K562 (cell line): ENCODE measurements around the gene IRAK2. TPM values are rescaled to one million over a fixed set of nuclear protein-coding genes. Genes with fewer than 3 reads are reported as not detected.

Experiments
- ARID3B ChIP-seq: fragments of 250-450 bp; sonication (Bioruptor Pico); IDR thresholded peaks from 2 replicates; pipeline ENCODE4 v1.4.0; 2020; ENCODE audit warnings: borderline replicate concordance
- BRF1 ChIP-seq: IDR thresholded peaks from 3 replicates; pipeline ENCODE4 v1.6.1; 2011; ENCODE audit warnings: borderline replicate concordance, mild to moderate bottlenecking; ENCODE audit not compliant: insufficient read length; ENCODE audit errors: extremely low read depth
- EP400 ChIP-seq: fragments of 450-650 bp; IDR thresholded peaks from 2 replicates; pipeline ENCODE4 v1.6.1; 2017; ENCODE audit warnings: antibody characterized with exemption, mild to moderate bottlenecking, moderate library complexity
- ESRRA ChIP-seq: fragments of 450-650 bp; IDR thresholded peaks from 2 replicates; pipeline ENCODE4 v1.6.1; 2014; ENCODE audit warnings: low read depth, mild to moderate bottlenecking, moderate library complexity, borderline replicate concordance
- ETV5 ChIP-seq: sonication (generic); formaldehyde crosslinking; IDR thresholded peaks from 2 replicates; pipeline ENCODE4 v1.4.0; 2020; ENCODE audit warnings: low read depth, mild to moderate bottlenecking, missing genetic modification reagents
- HMBOX1 ChIP-seq: sonication (generic); IDR thresholded peaks from 2 replicates; pipeline ENCODE4 v1.6.1; 2016
- IRF2 ChIP-seq: sonication (generic); formaldehyde crosslinking; IDR thresholded peaks from 2 replicates; pipeline ENCODE4 v1.8.1; 2022; ENCODE audit warnings: mild to moderate bottlenecking, missing genetic modification reagents
- KAT7 ChIP-seq: sonication (generic); formaldehyde crosslinking; IDR thresholded peaks from 2 replicates; pipeline ENCODE4 v1.8.0; 2022; ENCODE audit warnings: missing genetic modification reagents, mild to moderate bottlenecking, borderline replicate concordance
- MAFG ChIP-seq: fragments of 450-650 bp; conservative IDR thresholded peaks from 2 replicates; pipeline ENCODE4 v1.6.1; 2016; ENCODE audit warnings: missing genetic modification characterization, missing compliant biosample characterization
- MYC ChIP-seq, 2 experiments: fragments of 250-450 bp in 1 of 2; sonication (Bioruptor Pico) in 1 of 2; IDR thresholded peaks; 2 replicates each; pipeline versions ENCODE4 v1.5.1 to v1.6.1; 2012 to 2021; ENCODE audit warnings: low read depth in 2 of 2, borderline replicate concordance in 1 of 2, improper control_type of control experiment in 1 of 2, low read length in 1 of 2, mild to moderate bottlenecking in 1 of 2, moderate library complexity in 1 of 2
- NFIC ChIP-seq: fragments of 450-650 bp; IDR thresholded peaks from 2 replicates; pipeline ENCODE4 v1.6.1; 2017; ENCODE audit warnings: mild to moderate bottlenecking, inconsistent platforms
- NR2C1 ChIP-seq, 2 experiments: fragments of 450-650 bp; IDR thresholded peaks; 2 replicates each; pipeline ENCODE4 v1.6.1; 2017; ENCODE audit warnings: mild to moderate bottlenecking in 2 of 2, antibody characterized with exemption in 1 of 2, inconsistent platforms in 1 of 2, missing compliant biosample characterization in 1 of 2, missing genetic modification characterization in 1 of 2
- RBBP5 ChIP-seq: fragments of 200-600 bp; sonication (generic); IDR thresholded peaks from 2 replicates; pipeline ENCODE4 v1.6.1; 2012; ENCODE audit warnings: borderline replicate concordance, mild to moderate bottlenecking, low read length, control low read depth, inconsistent platforms; ENCODE audit not compliant: insufficient read depth, poor library complexity, severe bottlenecking
- SIN3A ChIP-seq, 2 experiments: fragments of 150-350 bp in 1 of 2; IDR thresholded peaks; 2 replicates each; pipeline ENCODE4 v1.6.1; 2011 to 2016; ENCODE audit warnings: borderline replicate concordance in 2 of 2, low read depth in 2 of 2, low read length in 2 of 2, mild to moderate bottlenecking in 2 of 2, moderate library complexity in 2 of 2; ENCODE audit not compliant: control insufficient read depth in 1 of 2
- SRSF9 ChIP-seq: fragments of 200-400 bp; formaldehyde crosslinking; IDR thresholded peaks from 2 replicates; pipeline ENCODE4 v1.6.1; 2017; ENCODE audit warnings: low read depth, low read length, borderline replicate concordance
- TEAD4 ChIP-seq, 2 experiments: sonication (generic) in 1 of 2; formaldehyde crosslinking in 1 of 2; IDR thresholded peaks; 2 replicates each; pipeline versions ENCODE4 v1.6.1 to v1.8.0; 2012 to 2022; ENCODE audit warnings: borderline replicate concordance in 1 of 2, inconsistent platforms in 1 of 2, low read length in 1 of 2, mild to moderate bottlenecking in 1 of 2, missing genetic modification reagents in 1 of 2
- ZBTB11 ChIP-seq, 3 experiments: fragments of 200-800 bp in 1 of 3; fragments of 250-450 bp in 1 of 3; fragments of 450-650 bp in 1 of 3; sonication (Bioruptor Pico) in 1 of 3; sonication (Bioruptor generic) in 1 of 3; formaldehyde crosslinking in 1 of 3; IDR thresholded peaks; 2 replicates each; pipeline versions ENCODE4 v1.6.1 to v1.8.0; 2016 to 2022; ENCODE audit warnings: mild to moderate bottlenecking in 2 of 3, missing genetic modification characterization in 2 of 3, missing compliant biosample characterization in 1 of 3, moderate library complexity in 1 of 3
- ZNF57 ChIP-seq: fragments of 450-650 bp; formaldehyde crosslinking; IDR thresholded peaks from 2 replicates; pipeline ENCODE4 v1.4.0; 2020; ENCODE audit warnings: mild to moderate bottlenecking, moderate library complexity
- polyA plus RNA-seq, 8 experiments: library from polyadenylated mRNA; depleted of rRNA in 4 of 8; stranded (reverse) in 5 of 8; unstranded in 3 of 8; fragments of >200 nt; fragmentation: Nextera tagmentation in 2 of 8; fragmentation: Illumina TruSeq in 1 of 8; extraction: Ambion mirVana in 2 of 8; extraction: Trizol in 1 of 8; gene quantifications; 2 replicates each; pipeline versions ENCODE4 v1.2.1 to v1.2.3, GENCODE V29; 2011 to 2014; ENCODE audit warnings: inconsistent platforms in 1 of 8, missing spikeins in 1 of 8
- total RNA-seq, 7 experiments: library from RNA; depleted of rRNA in 6 of 7; stranded (reverse); fragments of >200 nt in 6 of 7; fragmentation: Illumina TruSeq in 2 of 7; extraction: Trizol in 2 of 7; gene quantifications; 2 replicates each; pipeline versions ENCODE4 v1.2.1 to v1.2.3, GENCODE V29; 2011 to 2021; ENCODE audit warnings: low replicate concordance in 1 of 7

IRAK2 gene
- total and polyA plus RNA-seq, 9 of the 15 experiments (the other 6 are each of a cell fraction or from before 2014, with no cell fraction given): 0.42 to 4.4 (median 2.7) TPM

GRCh38 chr3:10248984-10249748 lies 84.4 kb downstream of the IRAK2 start (continued):
- TF ChIP-seq NFIC (0 out of 2 replicates have a peak, but pooled peaks have one; percentile 29), IRF2 (CRISPR knock-in tag) (no peak), HMBOX1 (no peak), KAT7 (CRISPR knock-in tag) (peak; percentile 34; the same call in 1 of the 2 replicates), EP400 (peak; percentile 44), ZBTB11 (CRISPR knock-in tag; IDR thresholded peaks at IDR 0.05) (no peak), SRSF9 (no peak), SIN3A (IDR thresholded peaks at IDR 0.05; ENCODE audit: borderline replicate concordance in 2 of 2, control insufficient read depth in 1 of 2, low read depth in 2 of 2, low read length in 2 of 2) (peak; percentile 15 to 39; a peak in 1 of 4 replicates), MAFG (tag) (no peak), NR2C1 (IDR thresholded peaks at IDR 0.05) (no peak), NR2C1 (tag; IDR thresholded peaks at IDR 0.05) (0 out of 2 replicates have a peak, but pooled peaks have one; percentile 1), ESRRA (peak; percentile 26; the same call in 1 of the 2 replicates), TEAD4 (IDR thresholded peaks at IDR 0.05; ENCODE audit: low read length) (0 out of 2 replicates have a peak, but pooled peaks have one; percentile 17), TEAD4 (CRISPR knock-in tag; IDR thresholded peaks at IDR 0.05; ENCODE audit: borderline replicate concordance) (no peak), ETV5 (CRISPR knock-in tag) (peak; percentile 29; the same call in 1 of the 2 replicates), RBBP5 (peak; percentile 22), ARID3B (CRISPR knock-in tag) (no peak), MYC (IDR thresholded peaks at IDR 0.05; ENCODE audit: low read depth, low read length) (no peak; the same call in 1 of the 2 replicates), MYC (CRISPR knock-in tag; IDR thresholded peaks at IDR 0.05; ENCODE audit: borderline replicate concordance, low read depth) (peak; percentile 54; the same call in 1 of the 2 replicates), BRF1 (no peak), ZNF57 (CRISPR knock-in tag) (no peak)
